HG03025 (cell line): Measurements from ENCODE around the gene FURIN.
A peak's percentile ranks its signal among the peaks of the same experiment; 100 is the strongest.
"Not testable (repeated sequence)": the region's sequence is repeated elsewhere in the genome, so short reads cannot be mapped to it uniquely, and the experiment has no call there.

Experiments used
- ATAC-seq: cut with Tn5 transposase; IDR thresholded peaks from one replicate; pipeline ENCODE4 v1.9.1; 2021; ENCODE audit warnings: mild to moderate bottlenecking, moderate library complexity; ENCODE audit not compliant: unreplicated experiment, low FRiP score

FURIN gene

DNA sequence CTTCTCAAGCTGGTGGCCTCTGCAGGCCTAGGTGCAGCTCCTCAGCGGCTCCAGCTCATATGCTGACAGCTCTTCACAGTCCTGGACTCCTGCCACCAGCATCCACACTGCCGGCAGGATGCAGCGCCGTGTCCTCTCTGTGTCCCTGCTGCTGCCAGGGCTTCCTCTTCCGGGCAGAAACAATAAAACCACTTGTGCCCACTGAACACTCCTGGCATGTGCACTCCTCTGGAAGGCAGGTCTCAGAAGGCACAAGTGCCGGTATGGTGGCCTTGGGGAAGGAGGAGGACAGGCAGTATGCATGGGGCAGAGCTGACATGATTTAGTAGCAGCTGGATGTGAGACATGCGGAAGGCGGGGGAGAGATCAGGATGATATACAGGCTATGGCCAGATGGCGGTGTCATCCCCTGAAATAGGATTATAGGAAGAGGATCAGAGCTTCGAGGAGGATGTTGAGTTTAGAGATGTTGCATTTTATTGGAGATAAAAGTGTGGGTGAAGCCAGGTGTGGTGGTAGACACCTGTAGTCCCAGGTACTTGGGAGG, 27.3 kb downstream of the FURIN start:
- no peak for ATAC-seq

DNA sequence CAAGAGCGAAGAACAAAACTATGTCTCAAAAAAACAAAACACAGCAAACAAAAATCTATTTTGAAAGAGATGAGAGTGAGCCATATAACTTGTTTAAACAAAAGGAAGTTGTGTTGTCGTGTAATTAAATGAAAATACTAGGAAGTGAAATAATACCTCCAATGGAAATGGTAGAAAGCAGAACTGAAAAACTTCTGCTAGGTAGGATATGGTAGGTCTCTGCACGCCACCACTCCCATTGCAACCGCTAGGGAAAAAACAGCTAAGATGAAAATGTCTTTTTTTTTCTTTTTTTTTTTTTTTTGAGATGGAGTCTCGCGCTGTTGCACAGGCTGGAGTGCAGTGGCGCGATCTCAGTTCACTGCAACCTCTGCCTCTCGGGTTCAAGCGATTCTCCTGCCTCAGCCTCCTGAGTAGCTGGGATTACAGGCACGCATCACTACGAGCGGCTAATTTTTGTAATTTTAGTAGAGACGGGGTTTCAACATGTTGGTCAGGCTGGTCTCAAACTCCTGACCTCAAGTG, 28.8 kb downstream of the FURIN start:
- not testable (repeated sequence) for ATAC-seq

DNA sequence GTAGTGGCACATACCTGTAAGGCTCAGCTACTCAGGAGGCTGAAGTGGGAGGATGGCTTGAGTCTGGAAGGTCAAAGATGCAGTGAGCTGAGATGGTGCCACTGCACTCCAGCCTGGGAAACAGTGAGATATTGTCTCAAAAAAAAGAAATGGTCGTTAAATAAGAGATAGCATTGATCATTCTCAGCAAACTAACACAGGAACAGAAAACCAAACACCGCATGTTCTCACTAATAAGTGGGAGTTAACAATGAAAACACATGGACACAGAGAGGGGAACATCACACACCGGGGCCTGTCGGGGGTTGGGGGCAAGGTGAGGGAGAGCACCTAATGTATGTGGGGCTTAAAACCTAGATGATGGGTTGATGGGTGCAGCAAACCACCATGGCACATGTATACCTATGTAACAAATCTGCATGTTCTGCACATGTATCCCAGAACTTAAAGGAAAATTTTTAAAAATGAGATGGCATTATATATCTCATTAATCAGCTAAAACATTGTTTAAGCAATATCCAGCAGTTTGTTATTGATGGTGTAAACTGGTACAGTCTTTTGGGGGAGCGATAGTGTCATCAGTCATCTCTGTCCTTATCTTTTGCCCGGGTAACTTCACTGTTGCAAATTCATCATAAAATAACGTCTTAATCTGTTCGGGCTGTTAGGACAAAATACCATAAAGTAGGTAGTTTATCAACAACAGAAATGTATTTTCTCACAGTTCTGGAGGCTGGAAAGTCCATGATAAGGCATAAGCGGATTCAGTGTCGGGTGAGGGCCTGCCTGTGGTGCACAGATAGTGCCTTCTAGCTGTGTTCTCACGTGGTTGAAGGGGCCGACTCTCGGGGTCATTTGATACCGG, 33.0 kb downstream of the FURIN start:
- ATAC-seq, result no peak

- peak; percentile 54 for ATAC-seq
Observed at GRCh38 chr15:90902040-90902839, 33.9 kb downstream of the FURIN start.

GRCh38 chr15:90902840-90903732, 34.7 kb downstream of the FURIN start, which contains the start of gene MAN2A2:
MAN2A2 (plus strand) TSS chr15:90903302; CDS start chr15:90904208, 906 bp downstream.
- ATAC-seq, result peak; percentile 46

- no peak for ATAC-seq
Observed at GRCh38 chr15:90903733-90904536, 35.5 kb downstream of the FURIN start.

DNA sequence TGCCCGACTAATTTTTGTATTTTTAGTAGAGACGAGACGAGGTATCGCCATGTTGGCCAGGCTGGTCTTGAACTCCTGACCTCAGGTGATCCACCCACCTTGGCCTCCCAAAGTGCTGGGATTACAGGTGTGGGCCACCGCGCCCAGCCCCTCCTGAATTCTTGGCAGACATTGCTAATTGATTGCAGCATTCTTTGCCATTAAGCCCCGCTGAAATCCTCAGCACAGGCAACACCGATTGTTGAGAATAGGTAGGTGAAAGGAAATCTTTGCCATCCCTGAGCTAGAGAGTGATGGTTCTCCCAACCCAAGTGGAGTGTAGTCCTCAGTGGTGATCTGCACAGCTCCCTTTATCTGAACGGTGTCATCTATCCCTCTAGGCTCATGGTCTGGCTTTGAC, 36.4 kb downstream of the FURIN start:
- no peak for ATAC-seq

DNA sequence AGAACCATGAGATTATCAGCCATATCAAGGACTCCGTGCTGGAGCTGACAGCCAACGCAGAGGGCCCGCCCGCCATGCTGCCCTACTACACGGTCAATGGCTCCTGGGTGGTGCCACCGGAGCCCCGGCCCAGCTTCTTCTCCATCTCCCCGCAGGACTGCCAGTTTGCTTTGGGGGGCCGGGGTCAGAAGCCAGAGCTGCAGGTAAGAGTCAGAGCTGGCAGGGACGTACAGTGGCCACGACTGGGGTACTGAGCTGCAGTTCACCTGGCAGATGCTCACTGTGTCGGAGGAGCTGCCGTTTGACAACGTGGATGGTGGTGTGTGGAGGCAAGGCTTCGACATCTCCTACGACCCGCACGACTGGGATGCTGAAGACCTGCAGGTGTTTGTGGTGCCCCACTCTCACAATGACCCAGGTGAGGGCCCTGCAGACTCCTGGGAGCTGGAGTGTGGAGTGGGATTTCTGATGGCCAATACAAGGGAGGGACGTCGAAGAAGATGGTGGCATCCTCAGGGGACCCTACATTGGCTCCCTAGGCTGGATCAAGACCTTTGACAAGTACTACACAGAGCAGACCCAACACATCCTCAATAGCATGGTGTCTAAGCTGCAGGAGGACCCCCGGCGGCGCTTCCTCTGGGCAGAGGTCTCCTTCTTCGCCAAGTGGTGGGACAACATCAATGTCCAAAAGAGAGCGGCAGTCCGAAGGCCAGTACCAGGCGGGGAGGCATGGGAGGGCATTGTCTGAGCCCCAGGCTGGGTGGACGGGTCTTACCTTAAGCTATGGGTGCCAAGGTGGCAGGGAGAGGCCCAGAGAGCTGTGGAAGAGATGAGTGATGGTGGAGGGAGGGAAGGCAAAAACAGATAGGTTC, 37.2 kb downstream of the FURIN start:
- ATAC-seq, result no peak

DNA sequence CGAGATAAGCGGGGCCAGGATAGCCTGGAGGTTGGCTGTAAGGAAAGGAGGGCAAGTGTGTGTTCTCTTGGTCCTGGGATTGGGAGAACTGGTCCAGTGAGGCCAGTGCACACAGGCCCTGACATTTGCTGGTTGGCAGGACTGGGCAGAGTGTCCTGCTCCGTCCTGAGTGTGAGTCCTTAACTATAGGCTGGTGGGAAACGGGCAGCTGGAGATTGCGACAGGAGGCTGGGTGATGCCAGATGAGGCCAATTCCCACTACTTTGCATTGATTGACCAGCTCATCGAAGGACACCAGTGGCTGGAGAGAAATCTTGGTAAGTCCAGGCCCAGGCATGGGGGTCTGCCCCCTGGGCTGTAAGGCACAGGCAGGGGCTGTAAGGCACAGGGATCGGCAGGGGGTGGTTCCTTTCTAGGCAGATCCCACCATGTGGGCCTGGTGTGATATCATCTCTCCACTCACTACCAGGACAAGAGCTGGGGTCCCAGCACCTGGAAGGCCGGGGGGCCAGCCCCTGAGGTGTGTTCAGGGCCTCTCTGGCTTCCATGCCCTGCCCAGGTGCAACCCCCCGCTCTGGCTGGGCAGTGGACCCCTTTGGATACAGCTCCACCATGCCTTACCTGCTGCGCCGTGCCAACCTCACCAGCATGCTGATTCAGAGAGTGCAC, 37.9 kb downstream of the FURIN start:
- ATAC-seq, result no peak

DNA sequence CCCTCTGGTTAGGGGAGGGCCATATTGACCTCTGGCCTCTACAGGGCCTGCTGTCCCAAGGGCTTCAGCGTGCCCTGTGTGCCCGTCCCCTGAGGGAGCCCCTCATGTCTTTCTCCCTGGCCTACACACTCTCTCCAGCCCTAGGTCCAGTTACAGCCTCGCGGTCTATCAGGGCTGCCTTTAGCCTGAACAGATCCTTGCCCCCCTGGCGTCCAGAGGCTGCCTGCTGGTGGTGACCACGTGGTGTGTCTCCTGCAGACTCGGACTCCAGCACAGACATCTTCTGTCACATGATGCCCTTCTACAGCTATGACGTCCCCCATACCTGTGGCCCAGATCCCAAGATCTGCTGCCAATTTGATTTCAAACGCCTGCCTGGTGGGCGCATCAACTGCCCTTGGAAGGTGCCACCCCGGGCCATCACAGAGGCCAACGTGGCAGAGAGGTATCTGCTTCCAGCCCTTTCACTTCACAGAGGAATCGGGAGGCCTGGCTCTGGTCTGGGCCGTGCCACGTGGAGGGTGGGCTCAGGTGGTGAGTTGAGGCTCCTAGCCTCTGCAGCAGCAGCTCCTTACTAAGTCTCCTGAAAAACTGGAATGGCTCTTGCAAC, 38.8 kb downstream of the FURIN start:
- no peak for ATAC-seq

- no peak for ATAC-seq
Observed at GRCh38 chr15:90907838-90908507, 39.6 kb downstream of the FURIN start.

DNA sequence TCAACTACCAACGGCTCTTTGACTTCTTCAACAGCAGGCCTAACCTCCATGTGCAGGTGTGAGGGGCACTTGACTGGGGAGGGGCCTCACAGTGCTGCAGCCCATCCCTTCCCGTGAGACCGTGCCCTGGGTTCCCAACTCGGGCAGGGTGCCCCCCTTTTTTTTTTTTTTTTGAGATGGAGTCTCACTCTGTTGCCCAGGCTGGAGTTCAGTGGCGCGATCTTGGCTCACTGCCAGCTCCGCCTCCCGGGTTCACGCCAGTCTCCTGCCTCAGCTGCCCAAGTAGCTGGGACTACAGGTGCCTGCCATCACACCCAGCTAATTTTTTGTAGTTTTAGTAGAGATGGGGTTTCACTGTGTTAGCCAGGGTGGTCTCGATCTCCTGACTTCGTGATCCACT, 41.1 kb downstream of the FURIN start:
- ATAC-seq, result not testable (repeated sequence)

DNA sequence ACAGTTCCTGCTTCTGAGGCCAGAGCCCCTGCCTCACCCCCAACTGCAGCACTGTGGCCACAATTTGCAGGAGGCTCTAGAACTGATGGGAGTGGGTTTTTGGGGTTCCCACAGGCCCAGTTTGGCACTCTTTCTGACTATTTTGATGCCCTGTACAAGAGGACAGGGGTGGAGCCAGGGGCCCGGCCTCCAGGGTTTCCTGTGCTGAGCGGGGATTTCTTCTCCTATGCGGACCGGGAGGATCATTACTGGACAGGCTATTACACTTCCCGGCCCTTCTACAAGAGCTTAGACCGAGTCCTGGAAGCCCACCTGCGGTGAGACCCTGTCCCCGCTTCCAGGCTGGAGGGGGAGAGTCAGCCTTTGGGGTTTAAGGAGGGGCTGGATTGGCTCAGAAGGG, 41.6 kb downstream of the FURIN start:
- ATAC-seq, result no peak

GRCh38 chr15:90910441-90911301, 42.3 kb downstream of the FURIN start:
- no peak for ATAC-seq

GRCh38 chr15:90911302-90911623, 42.9 kb downstream of the FURIN start:
- ATAC-seq, result no peak
